Heart left ventricle (tissue), 16 donors: ENCODE results near the gene N4BP2L2. TPM values are rescaled to one million over a fixed set of nuclear protein-coding genes. Genes with fewer than 3 reads are reported as not detected.

Experiments
- ATAC-seq, 4 donors: fragments of 200-7000 bp; cut with Tn5 transposase; one replicate each; pipeline ENCODE4 v1.9.1; 2020 to 2022; ENCODE audit warnings: moderate library complexity in 4 of 4, mild to moderate bottlenecking in 3 of 4, moderate number of reproducible peaks in 1 of 4
- DNase-seq, 5 donors: peaks; one replicate each; pipeline ENCODE4 v3.0.0-alpha.2; 2020
- H3K27ac ChIP-seq, 12 donors: fragments of 200-600 bp; sonication (generic) in 4 of 12; one replicate each; pipeline versions ENCODE4 v1.5.0 to v1.8.0; 2016 to 2022; ENCODE audit warnings: mild to moderate bottlenecking in 2 of 12
- H3K27me3 ChIP-seq, 9 donors: fragments of 200-600 bp; sonication (generic) in 2 of 9; one replicate each; pipeline versions ENCODE4 v1.5.1 to v1.8.0; 2016 to 2022; ENCODE audit warnings: mild to moderate bottlenecking in 3 of 9
- H3K36me3 ChIP-seq, 9 donors: fragments of 200-600 bp; sonication (generic) in 2 of 9; one replicate each; pipeline versions ENCODE4 v1.5.0 to v1.8.0; 2018 to 2022; ENCODE audit warnings: mild to moderate bottlenecking in 2 of 9
- H3K4me1 ChIP-seq, 12 donors: fragments of 200-600 bp; sonication (generic) in 4 of 12; one replicate each; pipeline versions ENCODE4 v1.5.0 to v1.8.0; 2016 to 2022; ENCODE audit warnings: mild to moderate bottlenecking in 3 of 12
- H3K4me3 ChIP-seq, 12 donors: fragments of 200-600 bp; sonication (generic) in 4 of 12; one replicate each; pipeline versions ENCODE4 v1.5.0 to v1.8.0; 2017 to 2022; ENCODE audit warnings: mild to moderate bottlenecking in 9 of 12, moderate library complexity in 4 of 12
- H3K9me3 ChIP-seq, 12 donors: fragments of 200-600 bp; sonication (generic) in 4 of 12; one replicate each; pipeline versions ENCODE4 v1.5.0 to v1.8.0; 2016 to 2022; ENCODE audit warnings: mild to moderate bottlenecking in 1 of 12
- CTCF ChIP-seq, 12 donors: fragments of 200-600 bp; sonication (generic) in 4 of 12; IDR thresholded peaks; one replicate each; pipeline versions ENCODE4 v1.5.0 to v1.8.0; 2018 to 2022; ENCODE audit warnings: antibody characterized with exemption in 12 of 12, mild to moderate bottlenecking in 5 of 12
- POLR2A ChIP-seq, 2 donors: fragments of 450-650 bp; IDR thresholded peaks; one replicate each; pipeline ENCODE4 v1.6.1; 2017; ENCODE audit warnings: antibody characterized with exemption in 2 of 2, mild to moderate bottlenecking in 2 of 2, moderate library complexity in 2 of 2
- WGBS, 4 donors: extraction: QIAGEN DNeasy Blood & Tissue Kit in 2 of 4; methylation state at CpG; one replicate each; pipeline versions ENCODE4 v1.1.5 to v1.1.7; 2013 to 2018; 5-methylcytosine and 5-hydroxymethylcytosine counted together
- intact Hi-C, 10 donors: fragments of 100-400 bp; cut with DNase I; formaldehyde crosslinking; loops; one replicate each; pipeline versions ENCODE4 v1.11.1 to v1.14.2; 2022
- polyA plus RNA-seq, 2 donors: library from polyadenylated mRNA; stranded (reverse); fragments of 200-250 nt; gene quantifications; one replicate each; pipeline ENCODE4 v1.2.3, GENCODE V29; 2013
- total RNA-seq, 9 donors: library from RNA; depleted of rRNA in 2 of 9; stranded (reverse); fragments of >200 nt in 2 of 9; fragmentation: NEBNext Ultra II Directional in 3 of 9; extraction: Animal tissue kit (Norgen Biotek cat#: 25700) in 3 of 9; gene quantifications; one replicate each; pipeline versions ENCODE4 v1.1.0 to v1.2.4, GENCODE V29; 2016 to 2023
- donor health status: ischemic (EF 13 %, LVEDD 7.1; RV severe dilation, severe dysfunction).
- donor health status: healthy with polysubstance abuse.
- donor health status: DM: no; HTN: yes; CAD: no.
- donor health status: DM: no; HTN: no; CAD: no.
- donor health status: ischemic (EF 25% LVEDD 6.9; RV normal size, moderate dysfunction).
- donor health status: ischemic (EF 25% LVEDD 5.7; RV mildly dilated, moderate dysfunction).
- donor health status: healthy.
- donor health status: DM: yes; HTN: yes; CAD: no.
- donor health status: ischemic (EF 35%, LVEDD 5.7; RV mildly dilated, moderate dysfunction).
- donor health status: nonischemic (EF 11% LVEDD 7.7; RV severe dilation, severe dysfunction).
- donor health status: DM: yes; HTN: yes; CAD: no.
- donor health status: PGD.
- donor health status: ischemic (EF 29% LVEDD 5.4; RV normal size, mild dysfunction).
- donor health status: nonischemic (EF 23%, LVEDD 6.1; RV moderate dilation, normal function).

The N4BP2L2 gene
- total and polyA plus RNA-seq, 11 donors, result 40.4 to 297 (median 131) TPM

GRCh38 chr13:32530841-32531253, 7.7 kb downstream of the N4BP2L2 start:
- ATAC-seq (peak; percentile 52 to 76 (median 59)), DNase-seq (peak in 1 of 5 donors; percentile 23)
- Histone ChIP-seq H3K4me3 (peak overlapping the region in 2 of 12 donors; percentile 11 to 34), H3K36me3 (peaks cover 0 to 39% (median 19%) of the 10 kb centered on the region in 9 donors), H3K9me3 (no peaks in the 10 kb centered on the region), H3K27ac (peak overlapping the region in 5 of 12 donors; percentile 1 to 76 (median 19)), H3K4me1 (peaks cover 21 to 98% (median 81%) of the 10 kb centered on the region in 12 donors), H3K27me3 (no peaks in the 10 kb centered on the region)
- intact Hi-C loops, result no loop called here
- WGBS, 4 donors, result 32 to 43% (median 34%) methylated on average over 2 of the region's 2 CpGs
- TF ChIP-seq CTCF (IDR thresholded peaks at IDR 0.05), result no peak
- no peak for TF ChIP-seq POLR2A (IDR thresholded peaks at IDR 0.05)

GRCh38 chr13:32528358-32528757, 10.2 kb downstream of the N4BP2L2 start:
- Histone ChIP-seq H3K27me3 (no peaks in the 10 kb centered on the region), H3K36me3 (peaks cover 0 to 39% (median 14%) of the 10 kb centered on the region in 9 donors), H3K27ac (peak overlapping the region in 1 of 12 donors; percentile 33), H3K4me1 (peaks cover 18 to 74% (median 59%) of the 10 kb centered on the region in 12 donors), H3K4me3 (no peak overlapping the region), H3K9me3 (no peaks in the 10 kb centered on the region)
- no peak for DNase-seq
- intact Hi-C loops, result no loop called here
- WGBS, 4 donors, result 27 to 41% (median 36%) methylated on average over 3 of the region's 3 CpGs
- no peak for TF ChIP-seq CTCF (IDR thresholded peaks at IDR 0.05)
- TF ChIP-seq POLR2A (IDR thresholded peaks at IDR 0.05), result no peak
- ATAC-seq, result peak in 1 of 4 donors; percentile 58

- H3K4me1 ChIP-seq, result peaks cover 15 to 62% (median 50%) of the 10 kb centered on the region in 12 donors
- TF ChIP-seq POLR2A (IDR thresholded peaks at IDR 0.05) (no peak), CTCF (IDR thresholded peaks at IDR 0.05) (no peak)
- no peaks in the 10 kb centered on the region for H3K9me3 ChIP-seq
- peaks cover 0 to 51% (median 25%) of the 10 kb centered on the region in 9 donors for H3K36me3 ChIP-seq
- H3K27me3 ChIP-seq, result no peaks in the 10 kb centered on the region
- intact Hi-C loops, result no loop called here
- 56 to 63% (median 60%) methylated on average over 3 of the region's 3 CpGs for WGBS, 4 donors
- no peak overlapping the region for H3K4me3 ChIP-seq
- H3K27ac ChIP-seq, result no peak overlapping the region
- DNase-seq (no peak), ATAC-seq (no peak)
Observed at GRCh38 chr13:32527151-32527550, 11.4 kb downstream of the N4BP2L2 start.

- Histone ChIP-seq H3K27me3 (no peaks in the 10 kb centered on the region), H3K36me3 (peaks cover 0 to 56% (median 39%) of the 10 kb centered on the region in 9 donors), H3K9me3 (no peaks in the 10 kb centered on the region), H3K4me1 (peaks cover 11 to 49% (median 36%) of the 10 kb centered on the region in 12 donors), H3K27ac (no peak overlapping the region), H3K4me3 (no peak overlapping the region)
- TF ChIP-seq POLR2A (IDR thresholded peaks at IDR 0.05) (no peak), CTCF (IDR thresholded peaks at IDR 0.05) (no peak)
- intact Hi-C loops, result no loop called here
- no peak for DNase-seq
- no peak for ATAC-seq
- WGBS, 4 donors, result 16 to 61% (median 29%) methylated on average over 1 of the region's 1 CpG
Observed at GRCh38 chr13:32525766-32526165, 12.8 kb downstream of the N4BP2L2 start.
